Tibial artery (tissue), 4 donors: ENCODE results near the gene TRIAP1.
"Not testable (repeated sequence)": the region's sequence is repeated elsewhere in the genome, so short reads cannot be mapped to it uniquely, and the experiment has no call there.

Source experiments
- DNase-seq, 2 donors: peaks; one replicate each; pipeline ENCODE4 v3.0.0-alpha.2; 2019
- H3K27ac ChIP-seq, 2 donors: fragments of 200-600 bp; sonication (generic) in 1 of 2; 1 replicate in 1 of 2; 2 replicates in 1 of 2; pipeline ENCODE4 v1.5.1; 2018 to 2019; ENCODE audit warnings: mild to moderate bottlenecking in 1 of 2
- H3K27me3 ChIP-seq, 2 donors: fragments of 200-600 bp; sonication (generic) in 1 of 2; one replicate each; pipeline versions ENCODE4 v1.5.1 to v1.6.0; 2016 to 2019
- H3K36me3 ChIP-seq, 3 donors: fragments of 200-600 bp; sonication (generic) in 2 of 3; one replicate each; pipeline ENCODE4 v1.5.1; 2016 to 2019; ENCODE audit warnings: mild to moderate bottlenecking in 2 of 3
- H3K4me1 ChIP-seq, 4 donors: fragments of 200-600 bp; sonication (generic) in 2 of 4; 1 replicate in 3 of 4; 2 replicates in 1 of 4; pipeline ENCODE4 v1.5.1; 2016 to 2019
- H3K4me3 ChIP-seq, 2 donors: fragments of 200-600 bp; sonication (generic) in 1 of 2; 1 replicate in 1 of 2; 2 replicates in 1 of 2; pipeline ENCODE4 v1.5.1; 2018 to 2019; ENCODE audit warnings: mild to moderate bottlenecking in 2 of 2
- H3K9me3 ChIP-seq, 3 donors: fragments of 200-600 bp; sonication (generic) in 1 of 3; one replicate each; pipeline ENCODE4 v1.5.1; 2016 to 2019
- CTCF ChIP-seq, 2 experiments: fragments of 200-600 bp in 1 of 2; fragments of 450-650 bp in 1 of 2; IDR thresholded peaks; one replicate each; pipeline ENCODE4 v1.5.1; 2017 to 2019; ENCODE audit warnings: antibody characterized with exemption in 2 of 2, mild to moderate bottlenecking in 1 of 2, moderate library complexity in 1 of 2
- intact Hi-C: fragments of 100-400 bp; cut with DNase I; formaldehyde crosslinking; loops from one replicate; pipeline ENCODE4 v1.15.0; 2023; ENCODE audit warnings: low total_unique reads

TRIAP1 gene

GRCh38 chr12:120488057-120488640 lies 42.0 kb upstream of the TRIAP1 start:
- no peaks in the 10 kb centered on the region for H3K4me1 ChIP-seq
- H3K27me3 ChIP-seq = no peaks in the 10 kb centered on the region
- TF ChIP-seq CTCF (IDR thresholded peaks at IDR 0.05) = no peak
- no peak overlapping the region for H3K4me3 ChIP-seq
- H3K9me3 ChIP-seq = no peaks in the 10 kb centered on the region
- intact Hi-C loops = no loop called here
- DNase-seq = no peak
- no peak overlapping the region for H3K27ac ChIP-seq
- peaks cover 0 to 22% (median 0%) of the 10 kb centered on the region in 3 donors for H3K36me3 ChIP-seq

GRCh38 chr12:120487552-120487951 lies 41.4 kb upstream of the TRIAP1 start:
- H3K27me3 ChIP-seq, H3K27ac ChIP-seq, H3K4me1 ChIP-seq, intact Hi-C loops, DNase-seq, H3K9me3 ChIP-seq, H3K4me3 ChIP-seq: not testable (repeated sequence)
- peaks cover 0 to 24% (median 0%) of the 10 kb centered on the region in 3 donors for H3K36me3 ChIP-seq

GRCh38 chr12:120485961-120486881 lies 40.0 kb upstream of the TRIAP1 start:
- no peak overlapping the region for H3K27ac ChIP-seq

GRCh38 chr12:120483621-120484020 lies 37.4 kb upstream of the TRIAP1 start:
- no peak overlapping the region for H3K27ac ChIP-seq
- TF ChIP-seq CTCF (IDR thresholded peaks at IDR 0.05) = no peak
- DNase-seq = no peak

More at GRCh38 chr12:120485961-120486881, 40.0 kb upstream of the TRIAP1 start:
- intact Hi-C loops = no loop called here
- peaks cover 0 to 30% (median 0%) of the 10 kb centered on the region in 3 donors for H3K36me3 ChIP-seq
- H3K4me1 ChIP-seq = no peaks in the 10 kb centered on the region
- no peak overlapping the region for H3K4me3 ChIP-seq
- no peak for TF ChIP-seq CTCF (IDR thresholded peaks at IDR 0.05)
- DNase-seq = no peak
- H3K27me3 ChIP-seq = no peaks in the 10 kb centered on the region
- no peaks in the 10 kb centered on the region for H3K9me3 ChIP-seq

GRCh38 chr12:120481022-120481767 lies 35.0 kb upstream of the TRIAP1 start:
- no peaks in the 10 kb centered on the region for H3K4me1 ChIP-seq
- peaks cover 0 to 13% (median 0%) of the 10 kb centered on the region in 3 donors for H3K36me3 ChIP-seq
- no peak for DNase-seq
- no peaks in the 10 kb centered on the region for H3K9me3 ChIP-seq
- no peaks in the 10 kb centered on the region for H3K27me3 ChIP-seq
- no peak for TF ChIP-seq CTCF (IDR thresholded peaks at IDR 0.05)
- intact Hi-C loops = no loop called here
- H3K27ac ChIP-seq = no peak overlapping the region
- H3K4me3 ChIP-seq = no peak overlapping the region

More at GRCh38 chr12:120483621-120484020, 37.4 kb upstream of the TRIAP1 start:
- Histone ChIP-seq H3K36me3 (peaks cover 0 to 17% (median 0%) of the 10 kb centered on the region in 3 donors), H3K9me3 (no peaks in the 10 kb centered on the region), H3K27me3 (no peaks in the 10 kb centered on the region), H3K4me1 (no peaks in the 10 kb centered on the region), H3K4me3 (no peak overlapping the region)
- intact Hi-C loops = no loop called here
